Motor neuron (in vitro differentiated cells): Measurements from ENCODE around the gene MRPS18A. TPM values are rescaled to one million over a fixed set of nuclear protein-coding genes. Genes with fewer than 3 reads are reported as not detected.

Experiments
- ATAC-seq, 8 experiments: fragments of 200-7000 bp; cut with Tn5 transposase; replicated peaks in 6 of 8; 2 replicates each; pipeline ENCODE4 v1.8.0; 2021; ENCODE audit warnings: mild to moderate bottlenecking in 8 of 8, moderate library complexity in 8 of 8
- H3K27ac ChIP-seq, 2 donors: fragments of 250-450 bp; sonication (Bioruptor Pico); 2 replicates each; pipeline ENCODE4 v1.9.0; 2021; ENCODE audit warnings: antibody characterized with exemption in 2 of 2, mild to moderate bottlenecking in 2 of 2, moderate library complexity in 1 of 2
- H3K4me1 ChIP-seq, 2 donors: fragments of 250-450 bp; sonication (Bioruptor Pico); replicated peaks in 1 of 2; 2 replicates each; pipeline ENCODE4 v1.6.1; 2021; ENCODE audit warnings: antibody characterized with exemption in 2 of 2, mild to moderate bottlenecking in 2 of 2, moderate library complexity in 1 of 2
- H3K4me3 ChIP-seq, 5 donors: fragments of 250-450 bp; sonication (Bioruptor Pico); 2 replicates each; pipeline ENCODE4 v1.9.0; 2021; ENCODE audit warnings: antibody characterized with exemption in 5 of 5, mild to moderate bottlenecking in 5 of 5, moderate library complexity in 4 of 5
- WGBS, 10 experiments: fragments of 450-650 bp; shearing (Covaris generic); methylation state at CpG; one replicate each; pipeline ENCODE4 v1.0.0; 2022; 5-methylcytosine and 5-hydroxymethylcytosine counted together
- in situ Hi-C, 9 experiments: fragments of 400-800 bp; cut with MboI; loops; one replicate each; pipeline ENCODE4 v1.15.0; 2021; ENCODE audit warnings: low sequenced_read_pairs in 9 of 9, low pct_unique_long_range_greater_than_20kb in 2 of 9; ENCODE audit not compliant: unreplicated experiment in 9 of 9
- total RNA-seq, 8 experiments: library from RNA; unstranded; fragments of 300-600 nt; gene quantifications; 2 replicates each; pipeline versions ENCODE4 v1.2.3 to v1.2.4, GENCODE V29; 2022

MRPS18A gene
- 10 to 100 TPM; 28.8 to 98.9 (median 56.5) TPM for total RNA-seq

DNA sequence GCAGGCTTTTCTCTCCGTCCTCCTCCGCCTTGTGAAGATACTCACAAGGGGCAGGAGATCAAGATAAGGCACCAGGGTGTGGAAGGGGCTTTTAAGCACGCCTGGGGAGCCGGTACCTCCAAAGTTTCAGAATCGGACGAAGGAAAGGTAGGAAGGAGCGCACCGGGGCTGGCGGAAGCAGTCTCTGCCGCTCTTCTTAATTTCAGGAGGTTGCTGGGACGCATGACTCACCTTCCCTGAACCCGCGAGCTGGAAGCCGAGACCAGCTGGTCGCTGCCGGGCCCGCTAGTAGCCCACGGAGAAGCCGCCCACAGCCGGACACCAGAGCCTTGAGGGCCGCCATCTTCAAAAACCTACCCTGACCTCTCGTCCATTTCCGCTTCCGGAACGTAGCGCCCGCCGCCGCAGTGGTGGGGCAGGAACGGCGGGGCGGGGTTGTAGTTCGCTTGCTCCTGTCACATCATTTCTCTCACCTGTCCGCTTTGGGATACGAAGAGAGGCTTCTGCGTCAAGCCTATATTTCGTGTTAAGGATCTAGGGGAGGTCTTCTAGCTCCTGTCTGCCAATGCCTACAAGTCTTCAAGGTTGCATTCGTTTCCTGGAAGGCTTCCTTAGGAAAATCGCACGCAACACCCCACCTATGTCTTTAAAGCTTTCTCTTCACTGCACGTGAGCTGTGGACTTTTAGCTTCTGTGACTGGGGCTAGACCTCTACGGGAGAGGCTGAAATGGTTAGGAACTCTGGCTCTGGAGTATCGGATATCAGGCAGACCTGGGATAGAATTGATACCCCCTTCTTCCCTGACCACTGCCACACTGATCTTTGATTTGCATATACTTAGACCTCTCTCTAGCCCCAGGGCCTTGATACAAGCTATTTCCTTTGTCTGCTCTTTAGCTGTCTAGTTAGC, at the start of gene MRPS18A:
Gene MRPS18A, minus strand, starts transcription at position 355 of the 911 bp plus-strand sequence. Its CDS starts 12 bp downstream, at position 343.
- ATAC-seq: peak; percentile 97 to 100 (median 99)
- in situ Hi-C loops: no loop called here
- H3K4me3 ChIP-seq: peak within 1 kb of the TSS; percentile 54 to 89 (median 72)
- H3K27ac ChIP-seq: peak within 1 kb of the TSS; percentile 63 to 82
- 0 to 20% (median 2%) methylated on average over 2 to 15 of the region's 43 CpGs for WGBS, 10 experiments
- peaks cover 11 to 12% of the 10 kb centered on the region in 2 donors for H3K4me1 ChIP-seq

GRCh38 chr6:43736844-43737243, 49.3 kb upstream of the MRPS18A start:
- H3K27ac ChIP-seq: no peak overlapping the region
- in situ Hi-C loops: no loop called here
- no peak for ATAC-seq
- H3K4me1 ChIP-seq: peaks cover 12% of the 10 kb centered on the region in 2 donors
- 100% methylated on average over 1 of the region's 2 CpGs; no CpG with 5 or more reads in 9 of the 10 experiments for WGBS, 10 experiments
- no peak overlapping the region for H3K4me3 ChIP-seq

DNA sequence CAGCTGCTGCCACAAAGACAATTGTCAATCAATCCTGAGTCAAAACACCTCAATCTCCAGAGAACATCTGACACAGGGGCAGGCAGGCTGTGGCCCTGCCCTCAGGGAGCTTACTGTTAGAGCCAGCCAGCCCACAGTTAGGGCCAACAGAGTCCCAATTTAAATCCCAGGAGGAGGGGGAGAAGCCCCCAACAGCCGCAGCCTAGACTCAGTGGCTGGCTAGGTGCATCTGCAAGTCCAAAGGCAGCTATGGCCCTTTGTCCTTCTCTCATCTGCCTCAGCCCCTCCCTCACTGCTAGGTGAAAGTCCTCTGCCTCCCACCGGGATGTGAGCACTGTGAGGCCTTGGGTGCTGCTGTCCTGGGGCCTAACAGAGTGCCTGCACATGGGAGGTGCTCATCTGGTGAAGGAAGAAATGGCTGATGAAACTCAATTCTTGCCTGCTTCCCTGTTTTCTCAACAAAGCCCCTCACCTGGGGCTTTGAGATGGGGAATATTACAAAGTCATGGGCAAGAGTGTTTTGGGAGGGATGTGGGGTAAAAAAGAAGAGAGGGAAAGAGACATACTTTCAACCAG, 48.7 kb upstream of the MRPS18A start:
- Histone ChIP-seq H3K4me3 (no peak overlapping the region), H3K4me1 (peaks cover 7 to 9% of the 10 kb centered on the region in 2 donors), H3K27ac (no peak overlapping the region)
- ATAC-seq: no peak
- 77 to 100% (median 100%) methylated on average over 1 to 2 of the region's 2 CpGs; no CpG with 5 or more reads in 6 of the 10 experiments for WGBS, 10 experiments
- in situ Hi-C loops: no loop called here

- in situ Hi-C loops: no loop called here
- 60 to 100% (median 67%) methylated on average over 1 of the region's 2 CpGs; no CpG with 5 or more reads in 5 of the 10 experiments for WGBS, 10 experiments
- no peak for ATAC-seq
- Histone ChIP-seq H3K4me3 (no peak overlapping the region), H3K27ac (no peak overlapping the region), H3K4me1 (peaks cover 5% of the 10 kb centered on the region in 2 donors)
These were observed 48.1 kb upstream of the MRPS18A start for GRCh38 chr6:43735642-43736199.

DNA sequence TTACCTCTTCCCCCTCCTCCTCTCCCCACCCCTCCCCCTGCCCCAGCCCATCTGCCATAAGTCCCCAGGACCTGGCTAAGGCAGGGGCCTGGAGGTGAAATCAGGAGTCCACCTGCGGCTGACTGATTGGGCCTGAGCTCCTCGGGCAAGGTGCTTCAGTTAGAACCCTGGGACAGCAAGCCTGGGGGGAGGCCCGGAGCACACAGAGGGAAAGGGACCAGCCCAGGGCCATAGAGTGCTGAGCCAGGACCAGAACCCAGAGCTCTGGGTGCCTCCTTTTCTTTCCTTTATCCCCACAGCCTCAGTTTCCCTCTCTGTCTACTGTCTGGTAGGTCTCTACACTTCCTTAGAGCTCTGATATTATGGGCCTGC, 46.7 kb upstream of the MRPS18A start:
- in situ Hi-C loops: no loop called here
- ATAC-seq: no peak
- Histone ChIP-seq H3K4me3 (no peak overlapping the region), H3K27ac (no peak overlapping the region), H3K4me1 (no peaks in the 10 kb centered on the region)
- WGBS, 10 experiments: no CpG with 5 or more reads among the region's 3 CpGs

- WGBS, 10 experiments: 33 to 86% (median 58%) methylated on average over 1 to 4 of the region's 10 CpGs; no CpG with 5 or more reads in 5 of the 10 experiments
- peak in 1 of 8 experiments; percentile 29 for ATAC-seq
These were observed 46.1 kb upstream of the MRPS18A start for GRCh38 chr6:43733471-43734293.

DNA sequence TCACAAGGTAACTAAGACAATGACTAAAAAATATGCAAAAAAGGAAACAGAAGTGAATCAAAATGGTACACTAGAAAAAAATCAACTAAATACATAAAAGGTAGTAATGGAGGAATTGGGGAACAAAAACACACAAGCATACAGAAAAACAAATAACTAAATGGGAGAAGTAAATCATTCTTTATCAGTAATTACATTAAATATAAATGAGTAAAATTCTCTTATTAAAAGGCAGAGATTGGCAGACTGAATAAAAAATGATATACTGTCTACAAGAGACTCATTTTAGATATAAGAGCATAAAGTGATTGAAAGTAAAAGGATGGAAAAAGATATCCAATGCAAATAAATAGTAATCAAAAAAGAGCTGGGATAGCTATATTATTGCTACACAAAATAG, 43.0 kb upstream of the MRPS18A start:
- in situ Hi-C loops: no loop called here
- no peak for ATAC-seq
- no peaks in the 10 kb centered on the region for H3K4me1 ChIP-seq
- H3K4me3 ChIP-seq: no peak overlapping the region
- H3K27ac ChIP-seq: no peak overlapping the region

More at GRCh38 chr6:43733471-43734293, 46.1 kb upstream of the MRPS18A start:
- Histone ChIP-seq H3K27ac (no peak overlapping the region), H3K4me1 (no peaks in the 10 kb centered on the region), H3K4me3 (no peak overlapping the region)
- in situ Hi-C loops: no loop called here

GRCh38 chr6:43729537-43729936, 41.9 kb upstream of the MRPS18A start:
- WGBS, 10 experiments: 69 to 92% (median 84%) methylated on average over 3 to 6 of the region's 6 CpGs
- in situ Hi-C loops: no loop called here
- no peaks in the 10 kb centered on the region for H3K4me1 ChIP-seq
- no peak for ATAC-seq
- H3K4me3 ChIP-seq: no peak overlapping the region
- H3K27ac ChIP-seq: no peak overlapping the region

GRCh38 chr6:43728586-43728985, 41.0 kb upstream of the MRPS18A start:
- in situ Hi-C loops: no loop called here
- Histone ChIP-seq H3K27ac (no peak overlapping the region), H3K4me3 (no peak overlapping the region), H3K4me1 (no peaks in the 10 kb centered on the region)
- 33 to 100% (median 91%) methylated on average over 1 to 2 of the region's 2 CpGs; no CpG with 5 or more reads in 3 of the 10 experiments for WGBS, 10 experiments
- no peak for ATAC-seq

- ATAC-seq: no peak
- WGBS, 10 experiments: 13 to 79% (median 51%) methylated on average over 1 to 3 of the region's 3 CpGs; no CpG with 5 or more reads in 2 of the 10 experiments
- H3K4me1 ChIP-seq: no peaks in the 10 kb centered on the region
- no peak overlapping the region for H3K4me3 ChIP-seq
- in situ Hi-C loops: no loop called here
- no peak overlapping the region for H3K27ac ChIP-seq
These were observed 40.0 kb upstream of the MRPS18A start for GRCh38 chr6:43727634-43728033.

- H3K27ac ChIP-seq: no peak overlapping the region
- ATAC-seq: no peak
- no peak overlapping the region for H3K4me3 ChIP-seq
- in situ Hi-C loops: no loop called here
- WGBS, 10 experiments: 17 to 100% (median 83%) methylated on average over 1 to 5 of the region's 7 CpGs; no CpG with 5 or more reads in 3 of the 10 experiments
- H3K4me1 ChIP-seq: no peaks in the 10 kb centered on the region
These were observed 38.3 kb upstream of the MRPS18A start for GRCh38 chr6:43725643-43726580.
